SK-N-SH treated with all-trans-retinoic acid at 6 μM for 48 hours (cell line): ENCODE measurements around the gene ARHGAP24.

ENCODE experiments used
- CSDC2 ChIP-seq: fragments of 250-450 bp; sonication (Bioruptor Pico); IDR thresholded peaks from 2 replicates; pipeline ENCODE4 v1.5.0; 2020; ENCODE audit warnings: mild to moderate bottlenecking, moderate library complexity
- TOX ChIP-seq: fragments of 250-450 bp; sonication (Bioruptor Pico); IDR thresholded peaks from 2 replicates; pipeline ENCODE4 v1.8.0; 2021; ENCODE audit warnings: mild to moderate bottlenecking, moderate library complexity, borderline replicate concordance
- ZFP3 ChIP-seq: fragments of 250-450 bp; sonication (Bioruptor Pico); IDR thresholded peaks from 2 replicates; pipeline ENCODE4 v1.5.0; 2020; ENCODE audit warnings: mild to moderate bottlenecking, moderate library complexity
- ZFP30 ChIP-seq: fragments of 450-650 bp; formaldehyde crosslinking; IDR thresholded peaks from 2 replicates; pipeline ENCODE4 v1.5.0; 2022; ENCODE audit warnings: mild to moderate bottlenecking, moderate library complexity
- ZNF565 ChIP-seq: fragments of 450-650 bp; formaldehyde crosslinking; conservative IDR thresholded peaks from 2 replicates; pipeline ENCODE4 v1.5.0; 2020; ENCODE audit warnings: low read depth, mild to moderate bottlenecking, moderate library complexity
- TF ChIP-seq, protein P1 (sequence below): fragments of 250-450 bp; sonication (Bioruptor Pico); IDR thresholded peaks from 2 replicates; pipeline ENCODE4 v1.5.0; 2020; ENCODE audit warnings: mild to moderate bottlenecking, moderate library complexity

DNA sequence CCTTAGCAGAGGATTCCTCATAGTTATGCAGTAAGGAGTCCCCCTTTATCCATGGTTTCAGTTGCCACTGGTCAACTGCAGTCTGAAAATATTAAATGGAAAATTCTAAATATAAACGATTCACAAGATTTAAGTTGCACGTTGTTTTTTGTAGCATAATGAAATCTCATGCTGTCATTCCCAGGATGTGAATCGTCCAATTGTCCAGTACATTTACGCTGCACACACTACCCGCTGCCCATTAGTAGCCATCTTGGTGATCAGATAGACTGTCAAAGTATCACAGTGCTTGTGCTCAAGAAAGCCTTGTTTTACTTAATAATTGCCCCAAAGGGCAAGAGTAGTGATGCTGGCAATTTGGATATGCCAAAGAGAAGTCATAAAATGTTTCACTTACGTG, 450.1 kb downstream of the ARHGAP24 start:
- TF ChIP-seq ZNF565 (CRISPR knock-in tag) (no peak), TOX (CRISPR knock-in tag) (no peak), ZFP3 (CRISPR knock-in tag) (no peak), CSDC2 (CRISPR knock-in tag) (no peak), ZFP30 (CRISPR knock-in tag) (no peak)
- TF ChIP-seq, protein P1, sequence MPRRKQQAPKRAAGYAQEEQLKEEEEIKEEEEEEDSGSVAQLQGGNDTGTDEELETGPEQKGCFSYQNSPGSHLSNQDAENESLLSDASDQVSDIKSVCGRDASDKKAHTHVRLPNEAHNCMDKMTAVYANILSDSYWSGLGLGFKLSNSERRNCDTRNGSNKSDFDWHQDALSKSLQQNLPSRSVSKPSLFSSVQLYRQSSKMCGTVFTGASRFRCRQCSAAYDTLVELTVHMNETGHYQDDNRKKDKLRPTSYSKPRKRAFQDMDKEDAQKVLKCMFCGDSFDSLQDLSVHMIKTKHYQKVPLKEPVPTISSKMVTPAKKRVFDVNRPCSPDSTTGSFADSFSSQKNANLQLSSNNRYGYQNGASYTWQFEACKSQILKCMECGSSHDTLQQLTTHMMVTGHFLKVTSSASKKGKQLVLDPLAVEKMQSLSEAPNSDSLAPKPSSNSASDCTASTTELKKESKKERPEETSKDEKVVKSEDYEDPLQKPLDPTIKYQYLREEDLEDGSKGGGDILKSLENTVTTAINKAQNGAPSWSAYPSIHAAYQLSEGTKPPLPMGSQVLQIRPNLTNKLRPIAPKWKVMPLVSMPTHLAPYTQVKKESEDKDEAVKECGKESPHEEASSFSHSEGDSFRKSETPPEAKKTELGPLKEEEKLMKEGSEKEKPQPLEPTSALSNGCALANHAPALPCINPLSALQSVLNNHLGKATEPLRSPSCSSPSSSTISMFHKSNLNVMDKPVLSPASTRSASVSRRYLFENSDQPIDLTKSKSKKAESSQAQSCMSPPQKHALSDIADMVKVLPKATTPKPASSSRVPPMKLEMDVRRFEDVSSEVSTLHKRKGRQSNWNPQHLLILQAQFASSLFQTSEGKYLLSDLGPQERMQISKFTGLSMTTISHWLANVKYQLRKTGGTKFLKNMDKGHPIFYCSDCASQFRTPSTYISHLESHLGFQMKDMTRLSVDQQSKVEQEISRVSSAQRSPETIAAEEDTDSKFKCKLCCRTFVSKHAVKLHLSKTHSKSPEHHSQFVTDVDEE (CRISPR knock-in tag), result no peak
